HL-60/S4 treated with phorbol 12-myristate 13-acetate at 8.2 ng/mL for 4 days and 3 days (cell line): ENCODE measurements around the gene ULBP2.
"Not testable (repeated sequence)": the region's sequence is repeated elsewhere in the genome, so short reads cannot be mapped to it uniquely, and the experiment has no call there.

Source experiments
- in situ Hi-C: fragments of 300-500 bp; cut with MboI; formaldehyde crosslinking; loops from 2 replicates; pipeline ENCODE4 v1.15.0; 2022; ENCODE audit warnings: low sequenced_read_pairs

ULBP2 gene

GRCh38 chr6:149965194-149966020 lies 23.6 kb downstream of the ULBP2 start:
- in situ Hi-C loops: no loop called here

- in situ Hi-C loops: not testable (repeated sequence)
These were observed 24.5 kb downstream of the ULBP2 start for GRCh38 chr6:149966319-149966718.

GRCh38 chr6:149967591-149967990 lies 25.8 kb downstream of the ULBP2 start:
- in situ Hi-C loops: no loop called here

GRCh38 chr6:149967999-149968398 lies 26.2 kb downstream of the ULBP2 start:
- in situ Hi-C loops: not testable (repeated sequence)

- in situ Hi-C loops: not testable (repeated sequence)
These were observed 27.1 kb downstream of the ULBP2 start for GRCh38 chr6:149968909-149969308.

GRCh38 chr6:149969635-149970034 lies 27.8 kb downstream of the ULBP2 start:
- in situ Hi-C loops: no loop called here

GRCh38 chr6:149974394-149974793 lies 32.6 kb downstream of the ULBP2 start:
- in situ Hi-C loops: not testable (repeated sequence)

GRCh38 chr6:149974825-149975224 lies 33.0 kb downstream of the ULBP2 start:
- in situ Hi-C loops: no loop called here

GRCh38 chr6:149975400-149975799 lies 33.6 kb downstream of the ULBP2 start:
- in situ Hi-C loops: no loop called here

GRCh38 chr6:149977221-149977620 lies 35.4 kb downstream of the ULBP2 start:
- in situ Hi-C loops: no loop called here

- in situ Hi-C loops: no loop called here
These were observed 36.8 kb downstream of the ULBP2 start for GRCh38 chr6:149978610-149979009.

- in situ Hi-C loops: no loop called here
These were observed 37.5 kb downstream of the ULBP2 start for GRCh38 chr6:149979293-149979692.

GRCh38 chr6:149983145-149983544 lies 41.3 kb downstream of the ULBP2 start:
- in situ Hi-C loops: no loop called here

GRCh38 chr6:149984773-149985172 lies 43.0 kb downstream of the ULBP2 start:
- in situ Hi-C loops: no loop called here

- in situ Hi-C loops: no loop called here
These were observed 43.7 kb downstream of the ULBP2 start for GRCh38 chr6:149985481-149985937.

GRCh38 chr6:149987602-149988107 lies 45.8 kb downstream of the ULBP2 start:
- in situ Hi-C loops: no loop called here

GRCh38 chr6:149988550-149989346 lies 46.9 kb downstream of the ULBP2 start:
- in situ Hi-C loops: no loop called here

- in situ Hi-C loops: no loop called here
These were observed 48.4 kb downstream of the ULBP2 start for GRCh38 chr6:149990212-149990660.

- in situ Hi-C loops: no loop called here
These were observed 49.1 kb downstream of the ULBP2 start for GRCh38 chr6:149990661-149991471.

- in situ Hi-C loops: not testable (repeated sequence)
These were observed 49.6 kb downstream of the ULBP2 start for GRCh38 chr6:149991472-149991795.

- in situ Hi-C loops: no loop called here
These were observed 50.0 kb downstream of the ULBP2 start for GRCh38 chr6:149991838-149992237.
